Measurements from ENCODE around the gene MAP3K3.

MAP3K3 gene

GRCh38 chr17:63657786-63658185 lies 35.6 kb downstream of the MAP3K3 start:
- DNase-seq = no peak

GRCh38 chr17:63658366-63658765 lies 36.1 kb downstream of the MAP3K3 start:
- DNase-seq = no peak

GRCh38 chr17:63659850-63660249 lies 37.6 kb downstream of the MAP3K3 start:
- no peak for DNase-seq

GRCh38 chr17:63665527-63666214 lies 43.5 kb downstream of the MAP3K3 start:
- DNase-seq = no peak

- no peak for DNase-seq
Measured at GRCh38 chr17:63672856-63673255, 50.6 kb downstream of the MAP3K3 start.

GRCh38 chr17:63675231-63675606 lies 53.0 kb downstream of the MAP3K3 start:
- DNase-seq = no peak

- peak; percentile 80 for DNase-seq
Measured at GRCh38 chr17:63675607-63676546, 53.7 kb downstream of the MAP3K3 start.

- no peak for DNase-seq
Measured at GRCh38 chr17:63676584-63676983, 54.4 kb downstream of the MAP3K3 start.

GRCh38 chr17:63679214-63679613 lies 57.0 kb downstream of the MAP3K3 start:
- DNase-seq = no peak

- DNase-seq = no peak
Measured at GRCh38 chr17:63680700-63681099, 58.5 kb downstream of the MAP3K3 start.

GRCh38 chr17:63681530-63681929 lies 59.3 kb downstream of the MAP3K3 start:
- DNase-seq = no peak

GRCh38 chr17:63682441-63682840 lies 60.2 kb downstream of the MAP3K3 start:
- DNase-seq = no peak

- no peak for DNase-seq
Measured at GRCh38 chr17:63682981-63683380, 60.8 kb downstream of the MAP3K3 start.

GRCh38 chr17:63685041-63685440 lies 62.8 kb downstream of the MAP3K3 start:
- DNase-seq = no peak

- no peak for DNase-seq
Measured at GRCh38 chr17:63685578-63685977, 63.4 kb downstream of the MAP3K3 start.

GRCh38 chr17:63686138-63686685 lies 64.0 kb downstream of the MAP3K3 start:
- no peak for DNase-seq

- no peak for DNase-seq
Measured at GRCh38 chr17:63688396-63689020, 66.3 kb downstream of the MAP3K3 start.

GRCh38 chr17:63689479-63689878 lies 67.3 kb downstream of the MAP3K3 start:
- DNase-seq = no peak

GRCh38 chr17:63692195-63692816 lies 70.1 kb downstream of the MAP3K3 start:
- DNase-seq = no peak

- DNase-seq = no peak
Measured at GRCh38 chr17:63693411-63694113, 71.3 kb downstream of the MAP3K3 start.

GRCh38 chr17:63694229-63694949 lies 72.2 kb downstream of the MAP3K3 start:
- DNase-seq = no peak
